HG02943 (cell line): Measurements from ENCODE around the gene TMEM79.

Experiments used
- ATAC-seq: cut with Tn5 transposase; IDR thresholded peaks from one replicate; pipeline ENCODE4 v1.9.1; 2021; ENCODE audit warnings: mild to moderate bottlenecking, low read depth, moderate library complexity; ENCODE audit not compliant: unreplicated experiment

The TMEM79 gene

GRCh38 chr1:156262461-156263287 is 21.5 kb upstream of the TMEM79 start:
- no peak for ATAC-seq

DNA sequence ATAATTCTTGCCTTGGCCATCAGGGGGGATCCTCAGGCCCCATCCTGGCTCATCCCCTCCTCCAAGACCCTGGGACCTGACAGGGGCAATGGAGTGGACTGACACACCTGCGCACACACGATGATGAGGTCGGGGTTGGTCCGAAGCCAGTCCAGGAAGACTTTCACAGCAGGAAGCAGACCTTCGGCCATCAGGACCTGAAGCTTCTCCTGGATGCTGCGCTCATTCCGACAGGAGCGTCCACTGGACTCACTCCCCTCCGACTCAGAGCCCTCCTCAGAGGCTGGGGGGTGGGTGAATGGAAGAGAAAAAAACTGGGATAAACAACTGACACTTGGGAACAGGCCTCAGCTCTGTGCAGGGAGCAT is 20.9 kb upstream of the TMEM79 start:
- no peak for ATAC-seq

GRCh38 chr1:156266051-156266450 is 18.1 kb upstream of the TMEM79 start:
- no peak for ATAC-seq

GRCh38 chr1:156268336-156268735 is 15.8 kb upstream of the TMEM79 start:
- ATAC-seq = no peak

- ATAC-seq = no peak
Observed at GRCh38 chr1:156270314-156270713, 13.8 kb upstream of the TMEM79 start.

- ATAC-seq = no peak
Observed at GRCh38 chr1:156276532-156276931, 7.6 kb upstream of the TMEM79 start.

DNA sequence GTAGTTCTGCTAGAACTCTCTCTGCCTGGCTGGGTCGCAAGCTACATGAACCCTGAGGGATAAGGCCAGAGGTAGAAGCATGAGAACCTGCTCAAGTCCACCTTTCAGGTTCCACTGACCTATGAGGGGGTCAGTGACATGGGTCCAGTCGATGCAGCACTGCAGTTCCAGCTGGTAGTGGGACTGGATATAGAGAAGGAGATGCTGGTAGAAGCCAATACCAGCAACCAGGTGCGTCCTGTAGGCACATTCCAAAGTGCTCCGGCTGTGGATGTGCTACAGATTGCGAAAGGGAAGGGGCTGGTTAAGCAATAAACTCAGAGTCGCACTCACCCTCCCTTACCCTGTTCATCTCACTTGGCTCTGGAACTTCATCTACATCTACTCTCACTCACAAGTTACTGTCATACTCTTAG is 7.2 kb upstream of the TMEM79 start:
- ATAC-seq = no peak

GRCh38 chr1:156279837-156280236 is 4.3 kb upstream of the TMEM79 start:
- ATAC-seq = no peak

GRCh38 chr1:156281281-156281680 is 2.8 kb upstream of the TMEM79 start:
- no peak for ATAC-seq

DNA sequence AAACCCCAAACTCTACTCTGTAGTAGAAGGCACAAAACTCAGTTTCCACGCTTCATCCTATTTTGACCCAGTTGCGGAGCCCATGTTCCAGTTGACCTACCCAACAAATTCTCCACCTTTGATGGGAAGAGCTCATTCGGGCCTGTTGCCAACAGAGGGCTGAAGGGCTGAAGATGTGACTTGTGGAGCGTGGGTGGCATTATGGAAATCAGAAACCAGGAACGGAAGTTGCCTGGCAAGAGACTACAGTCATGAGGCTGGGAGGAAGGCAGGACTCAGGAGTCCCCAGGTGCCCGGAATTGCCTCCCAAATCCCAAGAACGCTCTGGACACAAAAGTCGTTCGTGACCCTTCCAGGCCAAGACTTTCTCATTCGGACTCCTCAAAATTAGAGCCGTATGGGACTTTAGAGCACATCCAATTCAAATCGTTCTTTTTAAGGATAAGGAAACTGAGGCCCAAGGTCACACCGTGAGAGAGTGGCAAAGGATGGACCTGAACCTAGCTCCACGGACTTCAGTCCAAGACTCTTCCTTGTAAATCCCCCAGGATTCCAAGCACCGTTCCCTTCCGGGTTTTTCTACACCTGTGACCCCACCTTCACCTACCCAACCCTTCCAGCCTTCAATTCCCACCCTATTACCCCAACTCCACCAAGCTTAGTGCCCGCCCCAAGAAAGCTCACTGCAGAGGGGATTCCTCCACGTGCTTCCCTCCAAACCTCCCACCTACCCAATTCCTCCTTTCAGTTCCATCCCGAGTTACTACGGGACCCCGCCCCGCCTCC is 2.2 kb upstream of the TMEM79 start:
- no peak for ATAC-seq

- peak; percentile 79 for ATAC-seq
Observed at GRCh38 chr1:156282479-156283222, 1.5 kb upstream of the TMEM79 start, which contains the start of gene SMG5. Gene SMG5, minus strand, starts transcription at chr1:156282825. Its CDS starts 145 bp downstream, at chr1:156282680.

DNA sequence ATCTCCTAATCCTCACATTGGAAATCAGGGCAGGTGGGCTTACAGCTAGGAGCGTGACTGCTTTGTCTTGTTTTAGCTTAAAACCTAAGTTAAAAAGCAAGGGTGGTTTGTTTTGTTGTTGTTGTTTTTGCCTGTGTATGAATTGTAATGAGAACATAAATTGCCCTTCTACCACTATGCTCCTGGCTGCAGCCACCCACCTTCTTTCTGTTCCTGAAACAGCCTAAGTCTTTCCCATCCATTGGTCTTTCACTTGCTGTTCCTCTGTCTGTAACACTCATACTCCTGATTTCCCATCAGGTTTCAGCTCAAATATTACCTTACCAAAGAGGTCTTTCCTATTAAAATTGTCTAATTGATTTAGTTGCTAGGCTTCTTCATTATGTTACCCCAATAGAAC is 604 bp upstream of the TMEM79 start:
- no peak for ATAC-seq

DNA sequence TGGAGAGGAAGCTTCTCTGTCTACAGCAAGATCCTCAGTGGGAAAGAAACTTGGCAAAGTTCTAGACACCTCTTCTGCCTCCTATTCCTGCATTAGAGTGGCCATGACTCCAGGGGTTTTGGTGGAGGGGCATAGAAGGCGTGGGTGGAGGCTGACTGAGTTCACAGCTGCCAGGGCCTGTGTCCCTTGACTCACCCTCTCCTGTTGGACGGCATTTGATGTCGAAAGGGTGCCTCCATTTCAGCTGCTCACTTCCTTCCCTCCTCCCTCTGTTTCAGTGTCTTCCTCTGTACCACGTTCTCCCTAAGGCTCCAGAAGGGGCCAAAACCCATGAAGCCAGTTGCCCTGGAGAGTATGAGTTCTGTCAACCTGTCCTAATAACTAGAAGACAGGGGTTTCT is 632 bp downstream of the TMEM79 start:
- ATAC-seq = no peak

GRCh38 chr1:156285437-156285836 is 1.3 kb downstream of the TMEM79 start:
- no peak for ATAC-seq

GRCh38 chr1:156286061-156286460 is 1.9 kb downstream of the TMEM79 start:
- ATAC-seq = no peak

- no peak for ATAC-seq
Observed at GRCh38 chr1:156289857-156290256, 5.7 kb downstream of the TMEM79 start.

GRCh38 chr1:156291226-156292061 is 7.3 kb downstream of the TMEM79 start:
- peak; percentile 59 for ATAC-seq

DNA sequence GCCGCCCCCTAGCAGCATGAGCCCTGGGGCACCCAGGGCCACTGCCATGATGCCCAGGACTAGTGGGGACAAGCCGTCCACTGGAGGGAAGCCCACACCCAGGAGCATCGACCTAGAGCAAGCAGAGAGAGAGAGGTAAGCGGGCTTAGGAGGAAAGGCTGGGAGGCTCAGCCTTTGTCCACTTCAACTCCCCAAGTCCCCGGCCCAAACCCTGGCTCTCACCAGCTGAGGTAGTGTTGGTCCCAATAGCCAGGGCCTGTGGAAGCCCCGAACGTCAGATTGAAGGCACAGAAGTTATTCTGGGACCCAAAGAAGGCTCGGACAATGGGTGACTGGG is 8.9 kb downstream of the TMEM79 start:
- ATAC-seq = no peak

GRCh38 chr1:156293895-156294294 is 9.8 kb downstream of the TMEM79 start:
- no peak for ATAC-seq

DNA sequence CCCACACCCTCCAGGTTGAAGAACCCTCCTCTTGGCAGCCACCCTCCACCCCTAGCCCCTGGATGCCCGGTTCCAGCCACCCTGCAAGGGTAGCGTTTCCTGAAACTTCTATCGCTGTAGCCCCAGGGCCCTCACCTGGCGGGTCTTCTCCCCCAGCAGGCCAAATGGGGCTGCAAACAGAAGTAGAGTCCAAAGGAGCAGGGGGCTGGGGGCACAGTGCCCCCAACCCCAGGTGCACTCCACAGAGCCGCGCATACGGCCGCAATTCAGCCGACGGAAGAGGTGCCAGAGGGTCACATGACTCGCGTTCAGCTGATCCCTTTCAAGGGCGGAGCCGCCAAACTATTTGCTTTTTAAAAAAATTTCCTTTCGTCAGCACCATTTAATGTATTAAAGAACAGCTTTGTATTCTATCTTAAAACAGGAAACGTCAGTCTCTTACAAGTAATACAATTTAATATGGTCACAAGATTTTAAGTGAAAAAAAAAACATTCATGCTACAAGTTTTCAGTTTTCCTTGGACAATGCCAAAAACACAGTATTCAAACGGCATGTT is 11.3 kb downstream of the TMEM79 start, which contains the start of gene GLMP:
GLMP (minus strand) TSS at position 289 of the 557 bp plus-strand sequence; CDS start at position 255, 34 bp downstream.
- no peak for ATAC-seq
